CD14-positive monocyte (primary cell): Measurements from ENCODE around the gene HSDL1. TPM values are rescaled to one million over a fixed set of nuclear protein-coding genes. Genes with fewer than 3 reads are reported as not detected.

Experiments used
- DNase-seq, 3 donors: peaks; one replicate each; pipeline ENCODE4 v3.0.0-alpha.2; 2011 to 2022
- H2AFZ ChIP-seq: 2 replicates; pipeline ENCODE4 v1.6.0; 2012; ENCODE audit warnings: mild to moderate bottlenecking, low read depth, low read length, inconsistent platforms; ENCODE audit not compliant: insufficient read depth, poor library complexity, severe bottlenecking
- H3K27ac ChIP-seq, 2 donors: 1 replicate in 1 of 2; 2 replicates in 1 of 2; pipeline ENCODE4 v1.5.1; 2012 to 2013; ENCODE audit warnings: low read length in 2 of 2, control low read depth in 1 of 2, inconsistent platforms in 1 of 2, low read depth in 1 of 2, mild to moderate bottlenecking in 1 of 2
- H3K27me3 ChIP-seq, 2 donors: one replicate each; pipeline versions ENCODE4 v1.6.0 to v1.6.1; 2011 to 2013; ENCODE audit warnings: low read length in 2 of 2; ENCODE audit not compliant: control insufficient read depth in 2 of 2, insufficient read depth in 2 of 2
- H3K36me3 ChIP-seq, 2 donors: replicated peaks in 1 of 2; 1 replicate in 1 of 2; 2 replicates in 1 of 2; pipeline versions ENCODE4 v1.5.1 to v1.6.1; 2012 to 2013; ENCODE audit warnings: low read length in 2 of 2, control low read depth in 1 of 2, inconsistent platforms in 1 of 2, mild to moderate bottlenecking in 1 of 2; ENCODE audit not compliant: insufficient read depth in 2 of 2, control insufficient read depth in 1 of 2
- H3K4me1 ChIP-seq, 2 donors: 1 replicate in 1 of 2; 2 replicates in 1 of 2; pipeline versions ENCODE4 v1.5.1 to v1.6.1; 2012 to 2013; ENCODE audit warnings: low read length in 2 of 2, control low read depth in 1 of 2, inconsistent platforms in 1 of 2, mild to moderate bottlenecking in 1 of 2, moderate library complexity in 1 of 2; ENCODE audit not compliant: insufficient read depth in 2 of 2, control insufficient read depth in 1 of 2
- H3K4me2 ChIP-seq: replicated peaks from 2 replicates; pipeline ENCODE3; 2012; ENCODE audit warnings: low read length, moderate library complexity, mild to moderate bottlenecking; ENCODE audit not compliant: poor library complexity, severe bottlenecking; ENCODE audit errors: extremely low read depth
- H3K4me3 ChIP-seq, 3 experiments: fragments of 200-600 bp in 1 of 3; sonication (generic) in 1 of 3; replicated peaks in 1 of 3; 1 replicate in 2 of 3; 2 replicates in 1 of 3; pipeline ENCODE4 v1.5.1; 2011 to 2013; ENCODE audit warnings: low read length in 3 of 3, mild to moderate bottlenecking in 3 of 3, control low read depth in 2 of 3, low read depth in 2 of 3, inconsistent platforms in 1 of 3, moderate library complexity in 1 of 3
- H3K79me2 ChIP-seq: 2 replicates; pipeline ENCODE4 v1.6.0; 2012; ENCODE audit warnings: mild to moderate bottlenecking, control low read depth, inconsistent platforms, low read length, moderate library complexity; ENCODE audit not compliant: insufficient read depth
- H3K9ac ChIP-seq: 2 replicates; pipeline ENCODE4 v1.6.0; 2017; ENCODE audit warnings: low read length, mild to moderate bottlenecking; ENCODE audit not compliant: insufficient read depth, poor library complexity, severe bottlenecking
- H3K9me3 ChIP-seq, 2 donors: replicated peaks in 1 of 2; 1 replicate in 1 of 2; 2 replicates in 1 of 2; pipeline versions ENCODE4 v1.5.1 to v1.6.1; 2012 to 2013; ENCODE audit warnings: low read length in 2 of 2, control low read depth in 1 of 2; ENCODE audit not compliant: control insufficient read depth in 1 of 2, insufficient read depth in 1 of 2
- H4K20me1 ChIP-seq: 2 replicates; pipeline ENCODE4 v1.6.0; 2012; ENCODE audit warnings: mild to moderate bottlenecking, low read length, control low read depth, moderate library complexity; ENCODE audit not compliant: insufficient read depth
- H3K27ac Mint-ChIP-seq, 7 donors: one replicate each; pipeline ENCODE4 v1.8.0; 2020; ENCODE audit warnings: mild to moderate bottlenecking in 7 of 7, mixed read lengths in 7 of 7, moderate library complexity in 6 of 7, inconsistent platforms in 2 of 7
- H3K27me3 Mint-ChIP-seq, 3 donors: one replicate each; pipeline ENCODE4 v1.8.0; 2021 to 2022; ENCODE audit warnings: low read depth in 3 of 3, mild to moderate bottlenecking in 3 of 3, mixed read lengths in 3 of 3, moderate library complexity in 3 of 3, inconsistent platforms in 1 of 3
- H3K36me3 Mint-ChIP-seq, 2 donors: one replicate each; pipeline ENCODE4 v1.8.0; 2020; ENCODE audit warnings: mixed read lengths in 2 of 2, inconsistent platforms in 1 of 2, mild to moderate bottlenecking in 1 of 2
- H3K4me1 Mint-ChIP-seq: one replicate; pipeline ENCODE4 v1.8.0; 2020; ENCODE audit warnings: mild to moderate bottlenecking, mixed read lengths
- H3K4me3 Mint-ChIP-seq, 2 donors: one replicate each; pipeline ENCODE4 v1.8.0; 2020; ENCODE audit warnings: mild to moderate bottlenecking in 2 of 2, mixed read lengths in 2 of 2, moderate library complexity in 1 of 2
- H3K9me3 Mint-ChIP-seq, 7 donors: one replicate each; pipeline ENCODE4 v1.8.0; 2020 to 2022; ENCODE audit warnings: mixed read lengths in 7 of 7, mild to moderate bottlenecking in 6 of 7, moderate library complexity in 6 of 7, inconsistent platforms in 2 of 7
- WGBS: methylation state at CpG from one replicate; pipeline ENCODE4 v1.1.5; 2013; ENCODE audit warnings: missing lambda C conversion rate; ENCODE audit not compliant: insufficient coverage; 5-methylcytosine and 5-hydroxymethylcytosine counted together
- intact Hi-C, 2 donors: fragments of 100-400 bp; cut with micrococcal nuclease; formaldehyde crosslinking; loops; one replicate each; pipeline versions ENCODE4 v1.15.0 to v1.15.1; 2023
- polyA plus RNA-seq, 3 donors: library from polyadenylated mRNA; depleted of rRNA in 1 of 3; unstranded in 2 of 3; stranded (reverse) in 1 of 3; fragments of 300-500 nt in 2 of 3; fragments of >200 nt in 1 of 3; fragmentation: Illumina TruSeq in 2 of 3; gene quantifications; 1 replicate in 2 of 3; 2 replicates in 1 of 3; pipeline ENCODE4 v1.2.3, GENCODE V29; 2012 to 2021
- TF ChIP-seq, protein P1 (sequence below): fragments of 200-600 bp; IDR thresholded peaks from one replicate; pipeline ENCODE4 v1.8.0; 2022; ENCODE audit warnings: antibody characterized with exemption, mild to moderate bottlenecking

Gene HSDL1
- polyA plus RNA-seq, 3 donors: 7.3 to 13.3 (median 8.0) TPM

DNA sequence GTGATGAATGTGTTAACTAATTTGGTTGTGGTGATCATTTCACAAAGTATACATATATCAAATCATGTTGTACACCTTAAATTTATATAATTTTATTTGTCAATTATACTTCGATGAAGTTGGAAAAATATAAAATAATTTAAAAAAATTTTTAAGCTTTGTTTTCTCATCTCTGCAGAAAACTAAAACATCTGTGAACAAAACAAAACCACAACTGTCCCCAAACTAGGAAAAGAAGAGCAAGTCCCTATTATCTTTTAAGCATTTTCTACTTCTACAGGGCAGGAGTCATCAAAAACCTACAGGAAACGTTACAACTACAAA lies 6.5 kb downstream of the HSDL1 start:
- no peak overlapping the region for H3K9ac ChIP-seq
- intact Hi-C loops: no loop called here
- DNase-seq: no peak
- Mint-ChIP-seq H3K36me3 (peaks cover 16 to 18% of the 10 kb centered on the region in 2 donors), H3K4me3 (no peak overlapping the region), H3K4me1 (peaks cover 4% of the 10 kb centered on the region), H3K27me3 (peaks cover 0 to 2% (median 0%) of the 10 kb centered on the region in 3 donors), H3K9me3 (peaks cover 0 to 2% (median 0%) of the 10 kb centered on the region in 7 donors), H3K27ac (no peak overlapping the region)
- H3K4me2 ChIP-seq: no peak overlapping the region
- TF ChIP-seq, protein P1, sequence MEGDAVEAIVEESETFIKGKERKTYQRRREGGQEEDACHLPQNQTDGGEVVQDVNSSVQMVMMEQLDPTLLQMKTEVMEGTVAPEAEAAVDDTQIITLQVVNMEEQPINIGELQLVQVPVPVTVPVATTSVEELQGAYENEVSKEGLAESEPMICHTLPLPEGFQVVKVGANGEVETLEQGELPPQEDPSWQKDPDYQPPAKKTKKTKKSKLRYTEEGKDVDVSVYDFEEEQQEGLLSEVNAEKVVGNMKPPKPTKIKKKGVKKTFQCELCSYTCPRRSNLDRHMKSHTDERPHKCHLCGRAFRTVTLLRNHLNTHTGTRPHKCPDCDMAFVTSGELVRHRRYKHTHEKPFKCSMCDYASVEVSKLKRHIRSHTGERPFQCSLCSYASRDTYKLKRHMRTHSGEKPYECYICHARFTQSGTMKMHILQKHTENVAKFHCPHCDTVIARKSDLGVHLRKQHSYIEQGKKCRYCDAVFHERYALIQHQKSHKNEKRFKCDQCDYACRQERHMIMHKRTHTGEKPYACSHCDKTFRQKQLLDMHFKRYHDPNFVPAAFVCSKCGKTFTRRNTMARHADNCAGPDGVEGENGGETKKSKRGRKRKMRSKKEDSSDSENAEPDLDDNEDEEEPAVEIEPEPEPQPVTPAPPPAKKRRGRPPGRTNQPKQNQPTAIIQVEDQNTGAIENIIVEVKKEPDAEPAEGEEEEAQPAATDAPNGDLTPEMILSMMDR: no peak
- H3K27ac ChIP-seq: no peak overlapping the region
- H3K79me2 ChIP-seq: peaks cover 35% of the 10 kb centered on the region
- no peak overlapping the region for H3K4me3 ChIP-seq
- peaks cover 5% of the 10 kb centered on the region for H4K20me1 ChIP-seq
- no CpG with 5 or more reads among the region's 2 CpGs for WGBS
- no peaks in the 10 kb centered on the region for H3K4me1 ChIP-seq
- no peak overlapping the region for H2AFZ ChIP-seq
- H3K36me3 ChIP-seq: no peaks in the 10 kb centered on the region
- H3K9me3 ChIP-seq: no peaks in the 10 kb centered on the region
- no peaks in the 10 kb centered on the region for H3K27me3 ChIP-seq

DNA sequence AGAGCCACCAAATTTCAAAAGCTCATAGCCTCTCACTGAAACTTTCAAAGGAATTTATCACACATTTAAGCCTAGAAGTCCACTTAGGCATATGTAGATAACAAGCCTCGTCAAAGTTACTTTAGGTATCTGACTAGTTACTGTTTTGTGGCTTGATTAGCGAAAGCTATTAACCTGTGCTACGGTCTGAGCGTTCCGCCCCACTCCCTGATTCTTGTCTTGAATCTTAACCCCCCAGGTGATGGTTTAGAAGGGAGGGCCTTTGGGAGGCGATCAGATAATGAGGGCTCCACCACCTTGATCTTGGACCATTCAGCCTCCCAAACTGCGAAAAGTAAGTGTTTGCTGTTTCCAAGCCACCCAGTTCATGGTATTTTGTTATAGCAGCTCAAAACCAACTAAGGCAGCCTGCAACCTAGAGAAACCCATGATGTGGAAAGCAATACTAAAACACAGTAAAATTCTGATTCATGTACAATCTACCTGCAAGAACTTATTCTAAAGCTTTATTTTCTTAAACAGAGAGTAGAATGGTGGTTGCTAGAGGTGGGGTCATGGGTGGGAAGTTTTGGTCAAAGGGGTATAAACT lies 7.1 kb downstream of the HSDL1 start:
- Histone ChIP-seq H3K4me2 (no peak overlapping the region), H3K79me2 (peaks cover 29% of the 10 kb centered on the region), H3K27ac (no peak overlapping the region), H3K27me3 (no peaks in the 10 kb centered on the region), H3K36me3 (no peaks in the 10 kb centered on the region), H3K4me1 (no peaks in the 10 kb centered on the region), H3K4me3 (no peak overlapping the region), H3K9ac (no peak overlapping the region), H4K20me1 (peaks cover 5% of the 10 kb centered on the region), H3K9me3 (no peaks in the 10 kb centered on the region), H2AFZ (no peak overlapping the region)
- intact Hi-C loops: no loop called here
- WGBS: 100% methylated on average over 1 of the region's 7 CpGs
- Mint-ChIP-seq H3K27ac (peak overlapping the region in 1 of 7 donors; percentile 24), H3K36me3 (peaks cover 16 to 17% of the 10 kb centered on the region in 2 donors), H3K4me1 (peaks cover 4% of the 10 kb centered on the region), H3K4me3 (no peak overlapping the region), H3K9me3 (peaks cover 0 to 2% (median 0%) of the 10 kb centered on the region in 7 donors), H3K27me3 (peaks cover 0 to 2% (median 0%) of the 10 kb centered on the region in 3 donors)
- TF ChIP-seq, protein P1: no peak
- no peak for DNase-seq
